Gastrocnemius medialis (tissue), 4 donors: Measurements from ENCODE around the gene TMTC2.

Experiments used
- POLR2A ChIP-seq, 2 donors: fragments of 450-650 bp; IDR thresholded peaks; one replicate each; pipeline ENCODE4 v1.6.1; 2017; ENCODE audit warnings: antibody characterized with exemption in 2 of 2, mild to moderate bottlenecking in 2 of 2, moderate library complexity in 2 of 2
- TF ChIP-seq, protein P1 (sequence below), 5 experiments: fragments of 450-650 bp in 3 of 5; fragments of 200-600 bp in 2 of 5; sonication (generic) in 2 of 5; IDR thresholded peaks in 4 of 5; conservative IDR thresholded peaks in 1 of 5; 1 replicate in 4 of 5; 2 replicates in 1 of 5; pipeline ENCODE4 v1.5.1; 2016 to 2019; ENCODE audit warnings: antibody characterized with exemption in 5 of 5, mild to moderate bottlenecking in 3 of 5, moderate library complexity in 3 of 5

DNA sequence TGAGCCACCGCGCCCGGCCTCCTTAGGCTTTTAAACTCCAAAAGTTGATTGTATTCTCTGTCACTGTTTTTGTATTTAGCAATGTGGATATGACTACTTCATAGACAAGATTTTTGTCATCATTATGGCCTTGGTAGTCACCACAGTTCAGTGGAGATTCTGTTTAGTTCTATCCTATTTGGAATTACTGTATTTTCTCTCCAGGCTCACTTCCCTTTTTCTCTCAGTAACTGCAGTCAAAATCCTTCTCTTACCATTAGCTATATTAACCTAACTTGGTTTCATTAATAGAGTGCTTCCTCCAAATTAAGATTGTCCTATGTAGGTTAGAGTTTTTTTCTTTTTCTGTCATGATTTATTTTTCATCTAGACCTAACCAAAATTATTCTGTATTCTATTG, 283.9 kb downstream of the TMTC2 start:
- TF ChIP-seq, protein P1, sequence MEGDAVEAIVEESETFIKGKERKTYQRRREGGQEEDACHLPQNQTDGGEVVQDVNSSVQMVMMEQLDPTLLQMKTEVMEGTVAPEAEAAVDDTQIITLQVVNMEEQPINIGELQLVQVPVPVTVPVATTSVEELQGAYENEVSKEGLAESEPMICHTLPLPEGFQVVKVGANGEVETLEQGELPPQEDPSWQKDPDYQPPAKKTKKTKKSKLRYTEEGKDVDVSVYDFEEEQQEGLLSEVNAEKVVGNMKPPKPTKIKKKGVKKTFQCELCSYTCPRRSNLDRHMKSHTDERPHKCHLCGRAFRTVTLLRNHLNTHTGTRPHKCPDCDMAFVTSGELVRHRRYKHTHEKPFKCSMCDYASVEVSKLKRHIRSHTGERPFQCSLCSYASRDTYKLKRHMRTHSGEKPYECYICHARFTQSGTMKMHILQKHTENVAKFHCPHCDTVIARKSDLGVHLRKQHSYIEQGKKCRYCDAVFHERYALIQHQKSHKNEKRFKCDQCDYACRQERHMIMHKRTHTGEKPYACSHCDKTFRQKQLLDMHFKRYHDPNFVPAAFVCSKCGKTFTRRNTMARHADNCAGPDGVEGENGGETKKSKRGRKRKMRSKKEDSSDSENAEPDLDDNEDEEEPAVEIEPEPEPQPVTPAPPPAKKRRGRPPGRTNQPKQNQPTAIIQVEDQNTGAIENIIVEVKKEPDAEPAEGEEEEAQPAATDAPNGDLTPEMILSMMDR (IDR thresholded peaks at IDR 0.05 in 4 of 5, conservative IDR thresholded peaks at IDR 0.05 in 1 of 5): no peak
- TF ChIP-seq POLR2A (IDR thresholded peaks at IDR 0.05): no peak
